K562 (cell line): ENCODE data around the gene DOK7. TPM values are rescaled to one million over a fixed set of nuclear protein-coding genes. Genes with fewer than 3 reads are reported as not detected.

Experiments
- ATAC-seq: fragments of 200-7000 bp; cut with Tn5 transposase; 3 replicates; pipeline ENCODE4 v1.9.1; 2020; ENCODE audit warnings: moderate library complexity
- BruUV-seq: library from RNA; stranded (reverse); fragments of 400-500 nt; replicated peaks from 2 replicates; lab custom pipeline; 2021; lab: Mats Ljungman, UMichigan
- CTCF ChIA-PET: fragments of 300-600 bp; formaldehyde crosslinking; extraction: SDS; loops from one replicate; lab custom pipeline; 2021; ENCODE audit warnings: low intra/inter-chr PET ratio; lab: Yijun Ruan, JAX
- POLR2A ChIA-PET: fragments of 300-600, 350-650 bp; sonication (Branson Sonifier 250); formaldehyde crosslinking; extraction: SDS; loops from one replicate; lab custom pipeline; 2021; ENCODE audit warnings: antibody characterized with exemption, inconsistent platforms; lab: Yijun Ruan, JAX
- DNase-seq, 4 experiments: peaks; one replicate each; pipeline versions ENCODE4 v3.0.0 to v3.0.0-alpha.2; 2011 to 2018; ENCODE audit warnings: low spot score in 3 of 4, mixed read lengths in 3 of 4; ENCODE audit errors: extremely low read depth in 1 of 4
- FAIRE-seq: peaks from 2 replicates; lab custom pipeline; 2011; peaks lifted over from hg19 to GRCh38; lab: Jason Lieb, UNC
- H2AFZ ChIP-seq: 2 replicates; pipeline ENCODE4 v1.6.0; 2011; ENCODE audit warnings: low read depth, low read length, control low read depth, inconsistent platforms
- H3K27ac ChIP-seq: fragments of 200-600 bp; 3 replicates; pipeline ENCODE4 v1.8.0; 2011; ENCODE audit warnings: low read depth, mild to moderate bottlenecking, control low read depth, inconsistent platforms, low read length, moderate library complexity, mixed read lengths; ENCODE audit errors: extremely low read depth
- H3K27me3 ChIP-seq, 2 experiments: fragments of 300-600 bp in 1 of 2; 2 replicates in 1 of 2; 3 replicates in 1 of 2; pipeline versions ENCODE4 v1.6.0 to v1.8.0; 2011; ENCODE audit warnings: inconsistent platforms in 2 of 2, low read length in 2 of 2, mild to moderate bottlenecking in 1 of 2, mixed read lengths in 1 of 2, moderate library complexity in 1 of 2; ENCODE audit not compliant: control insufficient read depth in 2 of 2, insufficient read depth in 2 of 2
- H3K36me3 ChIP-seq: fragments of 300-600 bp; 3 replicates; pipeline ENCODE4 v1.8.0; 2011; ENCODE audit warnings: mild to moderate bottlenecking, low read length, inconsistent platforms; ENCODE audit not compliant: control insufficient read depth, insufficient read depth
- H3K4me1 ChIP-seq, 2 experiments: fragments of 200-600 bp in 1 of 2; replicated peaks in 1 of 2; 2 replicates in 1 of 2; 3 replicates in 1 of 2; pipeline versions ENCODE4 v1.5.1 to v1.8.0; 2011; ENCODE audit warnings: inconsistent platforms in 2 of 2, low read length in 2 of 2, mild to moderate bottlenecking in 1 of 2, mixed read lengths in 1 of 2, moderate library complexity in 1 of 2; ENCODE audit not compliant: control insufficient read depth in 2 of 2, insufficient read depth in 2 of 2
- H3K4me2 ChIP-seq: 2 replicates; pipeline ENCODE4 v1.6.1; 2011; ENCODE audit warnings: low read length, control low read depth, inconsistent platforms, mixed read lengths; ENCODE audit not compliant: insufficient read depth
- H3K4me3 ChIP-seq: fragments of 200-600 bp; sonication (generic), shearing (Covaris generic); 2 replicates; pipeline ENCODE4 v1.5.1; 2016; ENCODE audit warnings: control low read depth, inconsistent platforms
- H3K79me2 ChIP-seq: fragments of 200-600 bp; 3 replicates; pipeline ENCODE4 v1.8.0; 2011; ENCODE audit warnings: low read length, inconsistent platforms; ENCODE audit not compliant: control insufficient read depth, insufficient read depth
- H3K9ac ChIP-seq, 2 experiments: 2 replicates each; pipeline versions ENCODE4 v1.6.0 to v1.6.1; 2011; ENCODE audit warnings: low read depth in 2 of 2, low read length in 2 of 2, control low read depth in 1 of 2, inconsistent platforms in 1 of 2, mild to moderate bottlenecking in 1 of 2, mixed read lengths in 1 of 2; ENCODE audit not compliant: insufficient read depth in 1 of 2
- H3K9me1 ChIP-seq: one replicate; pipeline ENCODE4 v1.6.0; 2011; ENCODE audit warnings: inconsistent platforms, mild to moderate bottlenecking, low read length, moderate library complexity; ENCODE audit not compliant: control insufficient read depth, insufficient read depth
- H3K9me3 ChIP-seq: replicated peaks from 2 replicates; pipeline ENCODE4 v1.5.1; 2011; ENCODE audit warnings: low read depth, low read length, inconsistent platforms; ENCODE audit not compliant: control insufficient read depth, insufficient read depth
- H4K20me1 ChIP-seq: replicated peaks from 2 replicates; pipeline ENCODE4 v1.6.1; 2011; ENCODE audit warnings: low read length, inconsistent platforms, mixed read lengths; ENCODE audit not compliant: control insufficient read depth, insufficient read depth
- DNMT1 ChIP-seq: fragments of 450-650 bp; IDR thresholded peaks from 2 replicates; pipeline ENCODE4 v1.6.1; 2016; ENCODE audit warnings: antibody characterized with exemption, mild to moderate bottlenecking
- ESRRA ChIP-seq: fragments of 450-650 bp; IDR thresholded peaks from 2 replicates; pipeline ENCODE4 v1.6.1; 2014; ENCODE audit warnings: low read depth, mild to moderate bottlenecking, moderate library complexity, borderline replicate concordance
- NFIC ChIP-seq: fragments of 450-650 bp; IDR thresholded peaks from 2 replicates; pipeline ENCODE4 v1.6.1; 2017; ENCODE audit warnings: mild to moderate bottlenecking, inconsistent platforms
- NR2C2 ChIP-seq, 2 experiments: fragments of 200-800 bp in 1 of 2; sonication (Bioruptor generic) in 1 of 2; sonication (generic) in 1 of 2; formaldehyde crosslinking in 1 of 2; IDR thresholded peaks; 2 replicates each; pipeline versions ENCODE4 v1.6.1 to v1.8.0; 2016 to 2022; ENCODE audit warnings: mild to moderate bottlenecking in 1 of 2, missing compliant biosample characterization in 1 of 2, missing genetic modification characterization in 1 of 2, missing genetic modification reagents in 1 of 2
- SMAD2 ChIP-seq: fragments of 150-350 bp; IDR thresholded peaks from 2 replicates; pipeline ENCODE4 v1.6.1; 2014; ENCODE audit warnings: low read depth, mild to moderate bottlenecking, low read length
- ZNF609 ChIP-seq: sonication (generic); formaldehyde crosslinking; IDR thresholded peaks from 2 replicates; pipeline ENCODE4 v1.8.1; 2023; ENCODE audit warnings: missing genetic modification reagents, mild to moderate bottlenecking, borderline replicate concordance
- WGBS: fragments of 100-300 bp; shearing (Covaris generic); methylation state at CpG from one replicate; pipeline ENCODE4 v1.1.6; 2016; ENCODE audit warnings: low coverage, mixed read lengths; ENCODE audit not compliant: insufficient coverage; ENCODE audit errors: missing lambda C conversion rate; 5-methylcytosine and 5-hydroxymethylcytosine counted together
- in situ Hi-C: fragments of 300-500 bp; cut with MboI; formaldehyde crosslinking; loops from 4 replicates; pipeline ENCODE4 v1.15.0; 2018; ENCODE audit warnings: inconsistent platforms, mixed read lengths
- intact Hi-C: fragments of 100-400 bp; cut with micrococcal nuclease; formaldehyde crosslinking; loops from 2 replicates; pipeline ENCODE4 v1.14.2; 2022
- polyA plus RNA-seq, 8 experiments: library from polyadenylated mRNA; depleted of rRNA in 4 of 8; stranded (reverse) in 5 of 8; unstranded in 3 of 8; fragments of >200 nt; fragmentation: Nextera tagmentation in 2 of 8; fragmentation: Illumina TruSeq in 1 of 8; extraction: Ambion mirVana in 2 of 8; extraction: Trizol in 1 of 8; gene quantifications; 2 replicates each; pipeline versions ENCODE4 v1.2.1 to v1.2.3, GENCODE V29; 2011 to 2014; ENCODE audit warnings: inconsistent platforms in 1 of 8, missing spikeins in 1 of 8
- total RNA-seq, 7 experiments: library from RNA; depleted of rRNA in 6 of 7; stranded (reverse); fragments of >200 nt in 6 of 7; fragmentation: Illumina TruSeq in 2 of 7; extraction: Trizol in 2 of 7; gene quantifications; 2 replicates each; pipeline versions ENCODE4 v1.2.1 to v1.2.3, GENCODE V29; 2011 to 2021; ENCODE audit warnings: low replicate concordance in 1 of 7

The DOK7 gene
- total and polyA plus RNA-seq, 9 of the 15 experiments (the other 6 are each of a cell fraction or from before 2014, with no cell fraction given), result not detected

GRCh38 chr4:3497523-3498389 is 34.6 kb downstream of the DOK7 start:
- Histone ChIP-seq H2AFZ (no peak overlapping the region), H3K27ac (no peak overlapping the region), H3K36me3 (0 out of 3 replicates have a peak, but pooled peaks cover 3% of the 10 kb centered on the region), H3K4me2 (no peak overlapping the region), H3K79me2 (no peaks in the 10 kb centered on the region), H3K4me3 (no peak overlapping the region), H3K9me1 (no peaks in the 10 kb centered on the region), H3K9me3 (no peaks in the 10 kb centered on the region), H3K27me3 (peaks cover 11 to 39% of the 10 kb centered on the region in 2 experiments), H3K9ac (peak overlapping the region in 1 of 2 experiments; percentile 35; a peak in 1 of 4 replicates), H3K4me1 (peaks cover 0 to 76% of the 10 kb centered on the region in 2 experiments; a peak in 2 of 5 replicates), H4K20me1 (peaks cover 27% of the 10 kb centered on the region; the same call in 1 of the 2 replicates)
- TF ChIP-seq NFIC (no peak), NR2C2 (CRISPR knock-in tag; IDR thresholded peaks at IDR 0.05) (no peak), NR2C2 (tag; IDR thresholded peaks at IDR 0.05) (no peak), ZNF609 (CRISPR knock-in tag) (no peak), SMAD2 (no peak), DNMT1 (no peak), ESRRA (no peak)
- POLR2A ChIA-PET, result interaction anchor here (0.8 kb wide), 1 partner anchor 369 kb away, joined by 3 read pairs; no protein-coding TSS in a partner anchor
- 25% methylated on average over 24 of the region's 24 CpGs for WGBS
- ATAC-seq, result peak; percentile 36
- in situ Hi-C loops, result no loop called here
- CTCF ChIA-PET, result no interaction called here
- BruUV-seq, result no TSS peak
- intact Hi-C loops, result no loop called here
- FAIRE-seq, result no peak
- peak; percentile 30 to 59 (median 54) for DNase-seq
